Superior temporal gyrus (tissue), 1 donor: ENCODE data around the gene MDGA2.

Source experiments
- DNase-seq: peaks from one replicate; pipeline ENCODE4 v3.0.0-alpha.2; 2016; ENCODE audit errors: extremely low spot score

Gene MDGA2

GRCh38 chr14:47149326-47149725 lies 526.1 kb downstream of the MDGA2 start:
- DNase-seq = no peak

- DNase-seq = no peak
Observed at GRCh38 chr14:47148686-47149085, 526.7 kb downstream of the MDGA2 start.

DNA sequence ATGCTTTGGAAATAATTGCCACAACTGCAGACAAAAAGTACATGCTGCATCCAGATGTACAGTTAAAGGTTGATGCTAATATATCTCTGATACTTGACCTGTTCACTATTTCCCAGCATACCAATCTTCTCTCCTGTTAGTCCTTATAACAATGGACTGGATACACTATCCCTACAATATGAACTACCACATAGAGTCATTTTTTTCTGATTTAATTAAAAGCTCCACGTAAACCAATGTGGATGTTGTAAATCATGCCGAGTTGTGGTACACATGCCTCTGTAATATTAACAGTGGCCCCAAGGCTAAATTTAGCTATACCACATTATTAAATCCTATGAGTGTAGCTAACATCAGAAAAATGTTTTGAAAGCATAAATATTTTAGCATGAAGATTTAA lies 554.8 kb downstream of the MDGA2 start:
- DNase-seq = no peak

- DNase-seq = no peak
Observed at GRCh38 chr14:47103771-47104170, 571.6 kb downstream of the MDGA2 start.

DNA sequence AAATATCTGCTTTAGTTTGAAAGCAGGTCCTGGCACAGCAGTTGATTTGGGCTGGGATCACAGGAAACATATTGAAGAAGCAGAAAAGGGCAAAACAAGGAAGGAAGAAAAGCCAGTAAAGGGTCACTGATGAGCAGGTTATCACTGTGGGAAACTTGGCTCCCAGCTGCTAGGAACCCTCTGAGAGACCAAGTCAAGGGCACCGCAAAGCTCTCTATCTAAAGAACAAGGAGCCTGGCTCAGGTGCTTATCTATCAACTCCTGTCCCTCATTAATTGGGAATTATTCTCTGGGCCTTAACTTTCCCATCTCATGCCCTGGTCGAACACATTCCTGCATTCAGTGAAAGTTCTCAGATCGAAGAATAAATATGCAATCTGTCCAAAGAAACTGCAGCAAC lies 572.9 kb downstream of the MDGA2 start:
- DNase-seq = no peak

DNA sequence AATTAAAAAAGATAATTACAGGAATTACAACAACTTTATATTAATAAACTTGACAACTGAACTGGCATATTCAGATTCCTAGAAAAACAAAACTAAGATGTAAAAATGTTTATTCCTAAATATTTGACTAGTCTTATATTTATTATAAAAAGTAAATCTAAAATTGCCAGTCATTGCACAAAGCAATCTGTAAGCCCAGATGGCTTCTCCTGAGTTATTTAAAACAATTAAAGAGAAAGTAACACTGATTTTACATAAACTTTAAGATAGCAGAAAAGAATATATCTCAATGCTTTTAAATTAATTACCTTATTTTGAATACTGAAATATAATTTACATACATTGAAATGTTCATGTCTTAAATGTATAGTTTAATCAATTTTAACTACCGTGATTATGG lies 589.7 kb downstream of the MDGA2 start:
- no peak for DNase-seq

- DNase-seq = no peak
Observed at GRCh38 chr14:47065326-47065725, 610.1 kb downstream of the MDGA2 start.

DNA sequence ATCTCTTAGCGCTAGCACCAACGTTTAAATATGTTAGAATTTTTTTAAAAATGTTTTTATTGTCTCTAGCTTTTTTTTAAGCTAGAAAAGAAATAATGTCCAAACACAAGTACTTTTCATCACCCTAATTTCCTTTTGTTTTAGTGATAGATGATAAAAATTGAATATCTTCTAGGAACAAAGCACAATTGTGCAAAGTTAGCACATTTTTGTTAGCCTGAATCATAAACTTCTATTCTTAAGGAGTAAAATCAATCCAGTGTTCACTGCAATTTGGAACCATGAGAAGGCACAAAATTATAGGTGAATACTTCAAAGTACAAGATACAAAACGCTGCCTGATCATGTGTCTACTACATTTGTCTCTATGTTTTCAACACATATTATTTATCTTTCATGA lies 615.4 kb downstream of the MDGA2 start:
- no peak for DNase-seq

GRCh38 chr14:47057364-47057763 lies 618.0 kb downstream of the MDGA2 start:
- no peak for DNase-seq

GRCh38 chr14:47044841-47045240 lies 630.6 kb downstream of the MDGA2 start:
- DNase-seq = peak; percentile 49

DNA sequence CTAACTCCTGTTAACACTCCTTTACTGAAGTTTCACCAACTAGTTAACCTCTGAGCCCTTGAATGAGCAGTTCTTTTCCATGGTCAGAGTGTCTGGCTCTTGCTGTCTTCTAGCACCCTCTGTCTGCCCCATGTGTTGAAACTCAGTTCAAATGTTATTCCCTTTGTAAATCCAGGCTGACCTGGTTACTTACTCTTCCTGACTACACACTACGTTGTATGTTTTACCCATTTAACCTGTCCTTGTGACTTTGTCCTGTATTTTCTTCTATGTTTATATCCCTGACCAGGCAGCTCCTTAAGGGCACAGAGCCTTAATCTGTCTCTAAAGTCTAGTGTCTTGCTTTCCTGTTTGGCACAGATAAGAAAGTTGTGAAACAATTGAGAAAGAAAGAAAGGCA lies 634.9 kb downstream of the MDGA2 start:
- no peak for DNase-seq

DNA sequence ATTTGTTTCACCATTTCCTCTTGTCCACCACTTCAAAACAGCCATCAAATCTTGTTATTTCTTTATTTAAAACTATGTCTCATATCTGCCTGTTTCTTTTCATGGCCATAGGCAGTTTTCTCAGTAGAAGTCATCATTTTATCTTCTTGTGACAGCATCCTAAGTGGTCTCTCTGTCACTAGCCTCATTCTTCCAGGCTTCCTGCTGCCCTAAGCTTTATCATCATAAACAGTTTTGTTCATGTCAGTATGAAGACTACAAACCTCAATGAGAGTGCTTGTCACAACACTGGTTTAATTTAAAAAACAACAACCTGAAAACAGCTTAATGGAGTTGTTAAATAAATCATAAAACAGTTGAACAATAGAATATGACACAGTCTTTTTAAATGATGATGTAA lies 636.1 kb downstream of the MDGA2 start:
- no peak for DNase-seq

DNA sequence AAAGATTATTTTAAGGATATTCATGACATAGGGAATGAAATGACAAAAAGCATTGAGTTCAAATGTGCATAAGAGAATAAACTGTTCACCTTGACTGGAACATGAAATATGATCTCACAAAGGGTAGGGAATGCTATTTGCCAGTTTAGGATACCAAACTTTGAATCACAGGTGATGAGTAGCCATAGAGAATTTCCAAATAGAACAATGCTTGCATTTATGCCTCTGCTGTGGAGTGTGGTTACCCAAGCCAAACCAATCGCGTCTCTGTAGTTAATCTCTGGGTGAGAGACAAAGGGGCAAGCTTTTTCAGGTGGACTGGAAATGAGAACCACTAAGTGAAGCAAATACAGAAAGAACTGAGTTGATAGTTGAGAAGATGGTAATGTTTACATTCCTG lies 652.7 kb downstream of the MDGA2 start:
- no peak for DNase-seq

GRCh38 chr14:47020500-47020899 lies 654.9 kb downstream of the MDGA2 start:
- DNase-seq = no peak

- DNase-seq = no peak
Observed at GRCh38 chr14:47012533-47013280, 662.7 kb downstream of the MDGA2 start.

DNA sequence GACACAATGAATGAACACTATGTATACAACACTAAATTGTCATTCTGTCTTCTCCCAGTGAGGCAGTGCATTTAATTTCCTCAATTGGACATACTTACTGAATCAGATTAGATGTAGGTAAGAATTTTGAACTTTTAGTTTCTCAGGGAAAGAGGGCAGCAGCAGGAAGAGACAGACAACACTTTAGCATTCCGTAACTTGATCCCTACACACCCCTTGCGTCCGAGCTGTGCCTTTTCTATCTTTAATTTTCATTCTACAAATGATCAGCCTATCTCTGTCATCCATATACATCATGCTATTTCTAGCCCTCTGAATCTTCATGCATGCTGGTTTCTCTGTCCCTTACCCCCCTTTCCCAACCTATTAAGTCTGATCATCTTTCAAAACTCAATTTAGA lies 665.8 kb downstream of the MDGA2 start:
- no peak for DNase-seq

DNA sequence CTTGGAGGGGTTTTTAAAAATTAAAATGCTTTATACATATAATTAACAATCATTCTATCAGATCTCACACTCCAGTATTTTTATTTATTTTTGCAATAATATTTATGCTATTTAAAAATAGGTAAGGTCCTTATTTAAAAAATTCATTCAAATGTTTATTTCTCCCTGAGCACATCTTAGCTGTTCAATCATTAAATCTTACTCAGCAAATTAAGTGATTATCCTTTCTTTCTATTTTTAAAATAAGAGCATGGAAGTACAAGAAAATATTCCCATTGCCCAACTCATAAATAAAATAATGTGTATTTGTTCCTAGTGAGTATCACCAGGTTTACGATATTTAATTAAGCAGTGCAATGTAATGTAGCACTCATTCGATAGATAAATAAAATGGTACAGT lies 666.7 kb downstream of the MDGA2 start:
- no peak for DNase-seq

DNA sequence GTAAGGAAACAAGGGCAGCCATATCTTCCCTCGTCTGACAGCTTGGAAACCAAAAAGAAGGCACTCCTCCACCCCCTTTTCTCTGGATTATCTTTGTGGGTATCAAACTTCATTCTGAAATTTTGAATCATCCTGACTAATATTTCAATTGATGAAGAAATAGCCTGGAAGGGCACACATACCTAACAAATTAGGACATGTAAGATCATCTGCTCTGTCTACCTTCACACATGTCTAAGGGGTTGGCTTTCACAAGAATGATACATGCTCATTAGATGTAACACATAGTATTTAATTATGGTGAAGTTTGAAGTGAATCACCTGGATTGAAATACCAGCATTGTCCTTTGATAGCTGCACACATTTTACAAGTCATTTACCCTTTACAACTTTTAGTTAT lies 675.7 kb downstream of the MDGA2 start:
- DNase-seq = no peak

- no peak for DNase-seq
Observed at GRCh38 chr14:46989566-46989965, 685.8 kb downstream of the MDGA2 start.

DNA sequence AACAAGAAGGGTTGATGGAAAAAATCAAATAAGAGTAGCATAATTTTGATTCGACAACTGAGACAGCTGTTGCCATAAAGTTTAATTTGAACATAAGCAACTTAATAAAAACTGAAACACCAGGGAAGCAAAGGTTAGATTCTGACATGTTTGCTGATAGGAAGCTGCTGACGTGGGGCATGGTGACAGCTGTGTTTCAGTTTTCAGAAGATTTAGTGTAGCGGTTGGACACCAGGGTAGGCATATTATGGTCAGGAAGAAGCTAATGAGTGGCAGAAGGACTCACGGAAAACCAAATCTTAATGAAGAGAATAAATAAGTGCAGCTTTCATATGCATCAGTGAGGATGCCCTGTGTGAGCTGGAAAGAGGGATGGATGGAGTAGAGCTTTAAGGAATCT lies 687.1 kb downstream of the MDGA2 start:
- no peak for DNase-seq

- no peak for DNase-seq
Observed at GRCh38 chr14:46985529-46986380, 689.6 kb downstream of the MDGA2 start.

DNA sequence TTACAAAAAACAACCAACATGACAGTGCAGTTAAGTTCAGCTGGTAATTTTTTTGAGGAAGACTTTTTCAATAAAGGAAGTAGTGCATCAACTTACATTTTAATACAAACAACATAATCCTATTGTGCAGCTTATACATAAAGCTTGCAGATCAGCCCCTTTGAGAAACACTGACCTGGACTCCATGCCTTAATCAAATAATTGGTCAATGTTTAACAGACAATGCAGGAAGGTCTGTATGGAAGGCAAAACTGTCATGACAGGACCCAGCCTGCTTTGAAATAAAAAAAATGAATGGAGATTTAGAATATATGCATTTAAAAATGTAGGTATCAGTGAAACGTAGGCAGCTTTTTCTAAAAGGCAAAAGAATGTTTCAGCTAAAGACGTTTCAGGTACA lies 702.1 kb downstream of the MDGA2 start:
- DNase-seq = no peak

GRCh38 chr14:46964378-46964777 lies 711.0 kb downstream of the MDGA2 start:
- no peak for DNase-seq
